RWPE1 (cell line): ENCODE data around the gene GAA.

Experiments used
- CTCF ChIA-PET: fragments of 350-600 bp; sonication (Branson Sonifier 250); formaldehyde crosslinking; extraction: SDS; loops from one replicate; lab custom pipeline; 2021; lab: Yijun Ruan, JAX
- POLR2A ChIA-PET: fragments of 400-600 bp; formaldehyde crosslinking; extraction: SDS; loops from one replicate; lab custom pipeline; 2020; ENCODE audit warnings: antibody characterized with exemption; ENCODE audit not compliant: low non-redundant PET; lab: Yijun Ruan, JAX
- DNase-seq: peaks from one replicate; pipeline ENCODE4 v3.0.0; 2012; ENCODE audit warnings: low spot score
- H3K27ac ChIP-seq: fragments of 450-650 bp; 2 replicates; pipeline ENCODE4 v1.5.1; 2017
- CTCF ChIP-seq: fragments of 450-650 bp; conservative IDR thresholded peaks from 2 replicates; pipeline ENCODE4 v1.5.1; 2017; ENCODE audit warnings: low read depth, mild to moderate bottlenecking

The GAA gene

GRCh38 chr17:80100035-80100323, 1.4 kb upstream of the GAA start:
- POLR2A ChIA-PET = no interaction called here
- CTCF ChIA-PET = interaction anchor here (1.0 kb wide), 1 partner anchor 18 kb away, joined by 3 read pairs; no protein-coding TSS in a partner anchor
- H3K27ac ChIP-seq = 0 out of 2 replicates have a peak overlapping the region, but pooled peaks have one; percentile 83
- no peak for TF ChIP-seq CTCF
- DNase-seq = no peak

GRCh38 chr17:80101946-80102663, 724 bp downstream of the GAA start:
- DNase-seq = no peak
- no peak for TF ChIP-seq CTCF
- POLR2A ChIA-PET = interaction anchor here (0.6 to 1.3 kb wide), 6 partner anchors 14 to 42 kb away, joined by 3 to 5 read pairs (median 3); no protein-coding TSS in a partner anchor
- H3K27ac ChIP-seq = peak overlapping the region; percentile 83
- CTCF ChIA-PET = interaction anchor here (0.6 to 1.3 kb wide), 11 partner anchors 7 to 847 kb away, joined by 3 to 8 read pairs (median 4); partner anchors contain the start of genes SGSH and SLC26A11

GRCh38 chr17:80102664-80103448, 1.5 kb downstream of the GAA start:
- no peak for TF ChIP-seq CTCF
- CTCF ChIA-PET = interaction anchor here (0.6 kb wide), 2 partner anchors 11 to 189 kb away, joined by 3 read pairs; no protein-coding TSS in a partner anchor
- H3K27ac ChIP-seq = peak overlapping the region; percentile 83
- POLR2A ChIA-PET = no interaction called here
- DNase-seq = peak; percentile 30

GRCh38 chr17:80103449-80104085, 2.2 kb downstream of the GAA start:
- ChIA-PET POLR2A (interaction anchor here (0.5 kb wide), 1 partner anchor 70 kb away, joined by 3 read pairs; no protein-coding TSS in a partner anchor), CTCF (interaction anchor here (0.5 to 0.6 kb wide), 2 partner anchors 111 to 188 kb away, joined by 3 read pairs; no protein-coding TSS in a partner anchor)
- DNase-seq = no peak
- no peak for TF ChIP-seq CTCF
- H3K27ac ChIP-seq = peak overlapping the region; percentile 83

GRCh38 chr17:80104321-80104955, 3.1 kb downstream of the GAA start:
- POLR2A ChIA-PET = interaction anchor here (0.5 kb wide), 1 partner anchor 69 kb away, joined by 3 read pairs; no protein-coding TSS in a partner anchor
- CTCF ChIA-PET = interaction anchor here (0.5 to 0.7 kb wide), 2 partner anchors 112 to 527 kb away, joined by 3 to 4 read pairs; no protein-coding TSS in a partner anchor

More at GRCh38 chr17:80104321-80104955, 3.1 kb downstream of the GAA start:
- TF ChIP-seq CTCF = no peak
- no peak for DNase-seq
- peak overlapping the region; percentile 83 for H3K27ac ChIP-seq
